MM.1S (cell line): ENCODE results near the gene PHLDB2.

Source experiments
- DNase-seq: peaks from one replicate; pipeline ENCODE4 v3.0.0-alpha.2; 2015
- H2AFZ ChIP-seq: fragments of 300-600 bp; sonication (generic); 2 replicates; pipeline ENCODE4 v1.6.0; 2016; ENCODE audit warnings: antibody characterized with exemption, low read length
- H3F3A ChIP-seq: fragments of 300-600 bp; sonication (generic); 2 replicates; pipeline ENCODE4 v1.6.1; 2016; ENCODE audit warnings: mild to moderate bottlenecking, antibody characterized with exemption, low read length, moderate library complexity, mixed read lengths; ENCODE audit not compliant: insufficient read depth
- H3K27ac ChIP-seq: fragments of 300-600 bp; sonication (generic); 2 replicates; pipeline ENCODE4 v1.5.1; 2016; ENCODE audit warnings: mild to moderate bottlenecking, low read length
- H3K27me3 ChIP-seq: fragments of 300-600 bp; sonication (generic); replicated peaks from 2 replicates; pipeline ENCODE4 v1.6.0; 2016; ENCODE audit warnings: low read length; ENCODE audit not compliant: insufficient read depth
- H3K36me3 ChIP-seq: fragments of 300-600 bp; sonication (generic); replicated peaks from 2 replicates; pipeline ENCODE4 v1.6.1; 2016; ENCODE audit warnings: mild to moderate bottlenecking, low read length, mixed read lengths; ENCODE audit not compliant: insufficient read depth
- H3K4me1 ChIP-seq: fragments of 300-600 bp; sonication (generic); 2 replicates; pipeline ENCODE4 v1.6.1; 2016; ENCODE audit warnings: low read length, mixed read lengths
- H3K4me2 ChIP-seq: fragments of 300-600 bp; sonication (generic); 2 replicates; pipeline ENCODE4 v1.6.0; 2016; ENCODE audit warnings: low read depth, low read length
- H3K4me3 ChIP-seq: fragments of 300-600 bp; sonication (generic); 2 replicates; pipeline ENCODE4 v1.5.1; 2016; ENCODE audit warnings: low read length, mixed read lengths
- H3K79me2 ChIP-seq: fragments of 300-600 bp; sonication (generic); 2 replicates; pipeline ENCODE4 v1.6.1; 2016; ENCODE audit warnings: mixed run types, low read length, mixed read lengths
- H3K9ac ChIP-seq: fragments of 300-600 bp; sonication (generic); 2 replicates; pipeline ENCODE4 v1.6.1; 2016; ENCODE audit warnings: low read length, mixed read lengths
- H3K9me2 ChIP-seq: fragments of 300-600 bp; sonication (generic); replicated peaks from 2 replicates; pipeline ENCODE4 v1.6.1; 2016; ENCODE audit warnings: mild to moderate bottlenecking, low read length, mixed read lengths; ENCODE audit not compliant: insufficient read depth
- H3K9me3 ChIP-seq: fragments of 300-600 bp; sonication (generic); replicated peaks from 2 replicates; pipeline ENCODE4 v1.6.1; 2016; ENCODE audit warnings: mild to moderate bottlenecking, low read length, mixed read lengths; ENCODE audit not compliant: insufficient read depth
- H4K20me1 ChIP-seq: fragments of 300-600 bp; sonication (generic); 2 replicates; pipeline ENCODE4 v1.6.1; 2016; ENCODE audit warnings: mild to moderate bottlenecking, low read length, moderate library complexity, mixed read lengths; ENCODE audit not compliant: insufficient read depth
- EZH2 ChIP-seq: fragments of 300-600 bp; sonication (generic); optimal IDR thresholded peaks from 2 replicates; pipeline ENCODE3; 2017; ENCODE audit warnings: low read depth, mild to moderate bottlenecking, antibody characterized with exemption, low read length, mixed read lengths
- EZH2phosphoT487 ChIP-seq: fragments of 300-600 bp; sonication (generic); IDR thresholded peaks from 2 replicates; pipeline ENCODE4 v1.6.1; 2018; ENCODE audit warnings: antibody characterized with exemption, low read length
- TF ChIP-seq, protein P1 (sequence below): fragments of 300-600 bp; sonication (generic); IDR thresholded peaks from 2 replicates; pipeline ENCODE4 v1.5.1; 2016; ENCODE audit warnings: antibody characterized with exemption, low read length, mixed read lengths

PHLDB2 gene

GRCh38 chr3:111967651-111968274, 108.7 kb downstream of the PHLDB2 start:
- Histone ChIP-seq H2AFZ (no peak overlapping the region), H3K9me3 (no peaks in the 10 kb centered on the region), H3K4me3 (no peak overlapping the region), H3K4me1 (no peaks in the 10 kb centered on the region), H3K36me3 (no peaks in the 10 kb centered on the region), H4K20me1 (no peaks in the 10 kb centered on the region), H3K27ac (no peak overlapping the region), H3F3A (no peaks in the 10 kb centered on the region), H3K27me3 (no peaks in the 10 kb centered on the region), H3K4me2 (no peak overlapping the region), H3K9me2 (no peaks in the 10 kb centered on the region), H3K79me2 (no peaks in the 10 kb centered on the region), H3K9ac (no peak overlapping the region)
- TF ChIP-seq EZH2 (no peak), EZH2phosphoT487 (no peak)
- TF ChIP-seq, protein P1, sequence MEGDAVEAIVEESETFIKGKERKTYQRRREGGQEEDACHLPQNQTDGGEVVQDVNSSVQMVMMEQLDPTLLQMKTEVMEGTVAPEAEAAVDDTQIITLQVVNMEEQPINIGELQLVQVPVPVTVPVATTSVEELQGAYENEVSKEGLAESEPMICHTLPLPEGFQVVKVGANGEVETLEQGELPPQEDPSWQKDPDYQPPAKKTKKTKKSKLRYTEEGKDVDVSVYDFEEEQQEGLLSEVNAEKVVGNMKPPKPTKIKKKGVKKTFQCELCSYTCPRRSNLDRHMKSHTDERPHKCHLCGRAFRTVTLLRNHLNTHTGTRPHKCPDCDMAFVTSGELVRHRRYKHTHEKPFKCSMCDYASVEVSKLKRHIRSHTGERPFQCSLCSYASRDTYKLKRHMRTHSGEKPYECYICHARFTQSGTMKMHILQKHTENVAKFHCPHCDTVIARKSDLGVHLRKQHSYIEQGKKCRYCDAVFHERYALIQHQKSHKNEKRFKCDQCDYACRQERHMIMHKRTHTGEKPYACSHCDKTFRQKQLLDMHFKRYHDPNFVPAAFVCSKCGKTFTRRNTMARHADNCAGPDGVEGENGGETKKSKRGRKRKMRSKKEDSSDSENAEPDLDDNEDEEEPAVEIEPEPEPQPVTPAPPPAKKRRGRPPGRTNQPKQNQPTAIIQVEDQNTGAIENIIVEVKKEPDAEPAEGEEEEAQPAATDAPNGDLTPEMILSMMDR: peak; percentile 90
- peak; percentile 79 for DNase-seq

GRCh38 chr3:111968319-111969054, 109.4 kb downstream of the PHLDB2 start:
- H3K79me2 ChIP-seq: no peaks in the 10 kb centered on the region
- H3K4me1 ChIP-seq: no peaks in the 10 kb centered on the region
- no peak overlapping the region for H3K27ac ChIP-seq
- DNase-seq: no peak
- no peaks in the 10 kb centered on the region for H4K20me1 ChIP-seq
- H3K9me2 ChIP-seq: no peaks in the 10 kb centered on the region
- H3K4me3 ChIP-seq: no peak overlapping the region
- H3F3A ChIP-seq: no peaks in the 10 kb centered on the region
- no peak overlapping the region for H3K9ac ChIP-seq
- no peaks in the 10 kb centered on the region for H3K27me3 ChIP-seq
- no peaks in the 10 kb centered on the region for H3K9me3 ChIP-seq
- no peak overlapping the region for H3K4me2 ChIP-seq
- no peaks in the 10 kb centered on the region for H3K36me3 ChIP-seq
- H2AFZ ChIP-seq: no peak overlapping the region
- no peak for TF ChIP-seq EZH2
- TF ChIP-seq EZH2phosphoT487: no peak
- TF ChIP-seq, protein P1: no peak

GRCh38 chr3:111970376-111970775, 111.3 kb downstream of the PHLDB2 start:
- Histone ChIP-seq H3K9me3 (no peaks in the 10 kb centered on the region), H3K9ac (no peak overlapping the region), H3K36me3 (no peaks in the 10 kb centered on the region), H3K4me3 (no peak overlapping the region), H3K9me2 (no peaks in the 10 kb centered on the region), H4K20me1 (no peaks in the 10 kb centered on the region), H2AFZ (no peak overlapping the region), H3K27ac (no peak overlapping the region), H3F3A (no peaks in the 10 kb centered on the region), H3K4me2 (no peak overlapping the region), H3K27me3 (no peaks in the 10 kb centered on the region), H3K4me1 (no peaks in the 10 kb centered on the region), H3K79me2 (no peaks in the 10 kb centered on the region)
- DNase-seq: no peak
- TF ChIP-seq, protein P1: no peak
- TF ChIP-seq EZH2: no peak
- TF ChIP-seq EZH2phosphoT487: no peak
